GM12878 (cell line): ENCODE measurements around the gene PDGFC.

ENCODE experiments used
- ATF2 ChIP-seq: IDR thresholded peaks from 2 replicates; pipeline ENCODE4 v1.6.1; 2012; ENCODE audit warnings: low read length, inconsistent platforms
- DPF2 ChIP-seq: fragments of 450-650 bp; IDR thresholded peaks from 2 replicates; pipeline ENCODE4 v1.6.1; 2017; ENCODE audit warnings: mild to moderate bottlenecking
- ELK1 ChIP-seq: IDR thresholded peaks from 2 replicates; pipeline ENCODE4 v1.6.1; 2012; ENCODE audit warnings: low read depth, low read length, improper control_type of control experiment
- EP300 ChIP-seq, 2 experiments: fragments of 150-350 bp in 1 of 2; IDR thresholded peaks; 2 replicates each; pipeline ENCODE4 v1.6.1; 2011 to 2012; ENCODE audit warnings: low read depth in 2 of 2, low read length in 2 of 2, borderline replicate concordance in 1 of 2, improper control_type of control experiment in 1 of 2, inconsistent platforms in 1 of 2; ENCODE audit not compliant: control insufficient read depth in 1 of 2
- MYC ChIP-seq: IDR thresholded peaks from 2 replicates; pipeline ENCODE4 v1.6.1; 2011; ENCODE audit warnings: mild to moderate bottlenecking, low read length, moderate library complexity, inconsistent platforms; ENCODE audit not compliant: insufficient read depth, insufficient replicate concordance, insufficient read length, severe bottlenecking
- POLR2AphosphoS5 ChIP-seq: IDR thresholded peaks from 2 replicates; pipeline ENCODE4 v1.6.1; 2011; ENCODE audit warnings: mild to moderate bottlenecking, low read length, inconsistent platforms
- RCOR1 ChIP-seq: conservative IDR thresholded peaks from 2 replicates; pipeline ENCODE4 v1.6.1; 2012; ENCODE audit warnings: low read depth, low read length, improper control_type of control experiment
- RELB ChIP-seq: fragments of 450-650 bp; IDR thresholded peaks from 2 replicates; pipeline ENCODE4 v1.6.1; 2017; ENCODE audit warnings: low read depth, mild to moderate bottlenecking, moderate library complexity
- REST ChIP-seq: IDR thresholded peaks from 2 replicates; pipeline ENCODE4 v1.6.1; 2012; ENCODE audit warnings: mild to moderate bottlenecking, low read depth, low read length
- SIN3A ChIP-seq: IDR thresholded peaks from 2 replicates; pipeline ENCODE4 v1.6.1; 2012; ENCODE audit warnings: low read depth, low read length, improper control_type of control experiment
- TAF1 ChIP-seq: IDR thresholded peaks from 2 replicates; pipeline ENCODE4 v1.6.1; 2011; ENCODE audit warnings: mild to moderate bottlenecking, low read depth, low read length, borderline replicate concordance
- TF ChIP-seq, protein P1 (sequence below): fragments of 450-650 bp; IDR thresholded peaks from 2 replicates; pipeline ENCODE4 v1.6.1; 2016; ENCODE audit warnings: mild to moderate bottlenecking
- TF ChIP-seq, protein P2 (sequence below), 3 experiments: IDR thresholded peaks in 2 of 3; conservative IDR thresholded peaks in 1 of 3; 2 replicates each; pipeline ENCODE4 v1.5.1; 2011; ENCODE audit warnings: low read depth in 3 of 3, low read length in 3 of 3, mild to moderate bottlenecking in 3 of 3, control low read depth in 2 of 3, moderate library complexity in 2 of 3, inconsistent platforms in 1 of 3, mixed read lengths in 1 of 3; ENCODE audit not compliant: control insufficient read depth in 2 of 3, insufficient read depth in 1 of 3; ENCODE audit errors: extremely low read depth in 1 of 3

- TF ChIP-seq EP300 (IDR thresholded peaks at IDR 0.05; ENCODE audit: borderline replicate concordance in 1 of 2, control insufficient read depth in 1 of 2, low read depth in 2 of 2, low read length in 2 of 2) (no peak), REST (no peak), POLR2AphosphoS5 (no peak), TAF1 (no peak), MYC (no peak), RELB (no peak), ATF2 (no peak), DPF2 (no peak), ELK1 (no peak), RCOR1 (no peak), SIN3A (no peak)
- TF ChIP-seq, protein P1, sequence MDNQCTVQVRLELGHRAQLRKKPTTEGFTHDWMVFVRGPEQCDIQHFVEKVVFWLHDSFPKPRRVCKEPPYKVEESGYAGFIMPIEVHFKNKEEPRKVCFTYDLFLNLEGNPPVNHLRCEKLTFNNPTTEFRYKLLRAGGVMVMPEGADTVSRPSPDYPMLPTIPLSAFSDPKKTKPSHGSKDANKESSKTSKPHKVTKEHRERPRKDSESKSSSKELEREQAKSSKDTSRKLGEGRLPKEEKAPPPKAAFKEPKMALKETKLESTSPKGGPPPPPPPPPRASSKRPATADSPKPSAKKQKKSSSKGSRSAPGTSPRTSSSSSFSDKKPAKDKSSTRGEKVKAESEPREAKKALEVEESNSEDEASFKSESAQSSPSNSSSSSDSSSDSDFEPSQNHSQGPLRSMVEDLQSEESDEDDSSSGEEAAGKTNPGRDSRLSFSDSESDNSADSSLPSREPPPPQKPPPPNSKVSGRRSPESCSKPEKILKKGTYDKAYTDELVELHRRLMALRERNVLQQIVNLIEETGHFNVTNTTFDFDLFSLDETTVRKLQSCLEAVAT: no peak
- TF ChIP-seq, protein P2, sequence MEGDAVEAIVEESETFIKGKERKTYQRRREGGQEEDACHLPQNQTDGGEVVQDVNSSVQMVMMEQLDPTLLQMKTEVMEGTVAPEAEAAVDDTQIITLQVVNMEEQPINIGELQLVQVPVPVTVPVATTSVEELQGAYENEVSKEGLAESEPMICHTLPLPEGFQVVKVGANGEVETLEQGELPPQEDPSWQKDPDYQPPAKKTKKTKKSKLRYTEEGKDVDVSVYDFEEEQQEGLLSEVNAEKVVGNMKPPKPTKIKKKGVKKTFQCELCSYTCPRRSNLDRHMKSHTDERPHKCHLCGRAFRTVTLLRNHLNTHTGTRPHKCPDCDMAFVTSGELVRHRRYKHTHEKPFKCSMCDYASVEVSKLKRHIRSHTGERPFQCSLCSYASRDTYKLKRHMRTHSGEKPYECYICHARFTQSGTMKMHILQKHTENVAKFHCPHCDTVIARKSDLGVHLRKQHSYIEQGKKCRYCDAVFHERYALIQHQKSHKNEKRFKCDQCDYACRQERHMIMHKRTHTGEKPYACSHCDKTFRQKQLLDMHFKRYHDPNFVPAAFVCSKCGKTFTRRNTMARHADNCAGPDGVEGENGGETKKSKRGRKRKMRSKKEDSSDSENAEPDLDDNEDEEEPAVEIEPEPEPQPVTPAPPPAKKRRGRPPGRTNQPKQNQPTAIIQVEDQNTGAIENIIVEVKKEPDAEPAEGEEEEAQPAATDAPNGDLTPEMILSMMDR (IDR thresholded peaks at IDR 0.05 in 2 of 3, conservative IDR thresholded peaks at IDR 0.05 in 1 of 3; ENCODE audit: control insufficient read depth in 2 of 3, extremely low read depth in 1 of 3, insufficient read depth in 1 of 3, low read depth in 3 of 3, low read length in 3 of 3): no peak
Observed at GRCh38 chr4:156738766-156739165, 232.8 kb downstream of the PDGFC start.
